Thoracic aorta (tissue), 2 donors: ENCODE results near the gene TEKT3. TPM values are rescaled to one million over a fixed set of nuclear protein-coding genes. Genes with fewer than 3 reads are reported as not detected.

Experiments used
- ATAC-seq: fragments of 150-250 bp; one replicate; pipeline ENCODE4 v1.8.0; 2017; ENCODE audit warnings: low read depth; ENCODE audit not compliant: insufficient number of reproducible peaks, low FRiP score
- DNase-seq: peaks from one replicate; pipeline ENCODE4 v3.0.0-alpha.2; 2020; ENCODE audit warnings: low spot score
- H3K27ac ChIP-seq, 2 donors: fragments of 200-600 bp; sonication (generic); 1 replicate in 1 of 2; 2 replicates in 1 of 2; pipeline ENCODE4 v1.5.1; 2016; ENCODE audit warnings: mild to moderate bottlenecking in 2 of 2, moderate library complexity in 2 of 2
- H3K27me3 ChIP-seq: fragments of 200-600 bp; sonication (generic); replicated peaks from 2 replicates; pipeline ENCODE4 v1.6.0; 2016; ENCODE audit warnings: mild to moderate bottlenecking; ENCODE audit not compliant: insufficient read depth
- H3K36me3 ChIP-seq: fragments of 200-600 bp; sonication (generic); one replicate; pipeline ENCODE4 v1.5.1; 2016
- H3K4me1 ChIP-seq, 2 donors: fragments of 200-600 bp; sonication (generic); 1 replicate in 1 of 2; 2 replicates in 1 of 2; pipeline versions ENCODE4 v1.5.1 to v1.6.0; 2016; ENCODE audit warnings: low read depth in 2 of 2, mild to moderate bottlenecking in 1 of 2; ENCODE audit not compliant: control insufficient read depth in 1 of 2
- H3K4me3 ChIP-seq: fragments of 200-600 bp; sonication (generic); 2 replicates; pipeline ENCODE4 v1.5.1; 2016; ENCODE audit warnings: mild to moderate bottlenecking
- H3K9me3 ChIP-seq: fragments of 200-600 bp; sonication (generic); 2 replicates; pipeline ENCODE4 v1.5.1; 2016
- CTCF ChIP-seq: fragments of 200-600 bp; sonication (generic); IDR thresholded peaks from one replicate; pipeline ENCODE4 v1.5.1; 2019; ENCODE audit warnings: antibody characterized with exemption
- total RNA-seq, 2 donors: library from RNA; depleted of rRNA; stranded (reverse); fragments of >200 nt; gene quantifications; one replicate each; pipeline versions ENCODE4 v1.1.0 to v1.2.3, GENCODE V29; 2016

TEKT3 gene
- total RNA-seq, 2 donors from 2014 or later, result not detected

DNA sequence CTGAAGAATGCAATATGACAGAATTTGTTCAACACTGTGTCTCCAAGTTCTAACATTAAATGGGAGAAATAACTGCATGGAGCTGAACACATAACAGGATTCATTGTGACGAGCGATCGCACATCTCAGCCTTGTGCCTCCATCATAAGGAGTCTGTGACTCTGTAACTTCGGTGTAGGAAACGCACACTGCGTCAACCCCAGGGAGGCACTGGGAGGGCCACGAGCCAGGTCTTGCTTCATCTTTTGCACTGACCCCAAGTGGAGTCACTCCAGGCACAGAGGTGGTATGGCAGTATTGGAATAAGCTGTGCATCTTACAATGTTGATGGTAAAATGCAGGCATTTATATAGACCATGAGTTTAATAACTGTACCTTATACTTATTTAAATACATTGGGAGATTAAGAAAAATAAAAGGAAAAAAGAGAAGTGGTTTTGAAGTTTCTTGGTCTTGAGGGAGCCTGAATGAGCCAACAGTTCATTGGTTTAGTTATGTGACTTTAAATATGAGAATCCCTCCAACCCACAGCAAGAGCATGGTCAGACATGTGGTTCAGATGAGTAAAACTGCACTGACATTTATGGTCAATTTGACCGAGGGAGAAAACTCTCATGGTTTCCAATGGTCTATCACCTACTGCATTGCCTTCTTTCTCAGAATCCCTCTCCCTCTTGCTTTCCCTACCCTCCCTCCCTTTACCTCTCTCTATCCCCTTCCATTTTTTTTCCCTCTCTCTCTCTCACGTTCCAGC is 70.6 kb downstream of the TEKT3 start:
- Histone ChIP-seq H3K9me3 (no peaks in the 10 kb centered on the region), H3K4me3 (no peak overlapping the region), H3K4me1 (no peaks in the 10 kb centered on the region), H3K27me3 (no peaks in the 10 kb centered on the region), H3K36me3 (no peaks in the 10 kb centered on the region), H3K27ac (no peak overlapping the region)
- no peak for ATAC-seq
- no peak for TF ChIP-seq CTCF
- no peak for DNase-seq

DNA sequence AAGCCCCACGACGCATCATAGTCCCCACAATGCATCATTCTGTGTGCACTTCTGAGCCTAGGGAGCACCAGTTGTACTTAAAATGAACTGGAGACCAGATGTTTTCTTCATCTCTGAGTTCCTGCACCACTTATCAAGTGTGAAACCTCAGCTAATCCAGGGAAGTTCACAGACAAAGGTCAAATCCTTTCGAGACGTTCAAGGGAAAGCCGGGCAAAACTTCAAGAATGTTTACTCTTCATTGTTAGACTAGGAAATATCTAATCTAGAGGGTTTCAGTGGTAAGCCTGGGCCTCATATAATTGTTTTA is 71.7 kb downstream of the TEKT3 start:
- DNase-seq (no peak), ATAC-seq (no peak)
- no peak for TF ChIP-seq CTCF
- H3K27ac ChIP-seq, result no peak overlapping the region
- H3K9me3 ChIP-seq, result no peaks in the 10 kb centered on the region
- peaks cover 0 to 10% of the 10 kb centered on the region in 2 donors for H3K4me1 ChIP-seq
- no peaks in the 10 kb centered on the region for H3K36me3 ChIP-seq
- no peaks in the 10 kb centered on the region for H3K27me3 ChIP-seq
- no peak overlapping the region for H3K4me3 ChIP-seq

- H3K27ac ChIP-seq, result no peak overlapping the region
- H3K27me3 ChIP-seq, result no peaks in the 10 kb centered on the region
- H3K36me3 ChIP-seq, result no peaks in the 10 kb centered on the region
- no peak overlapping the region for H3K4me3 ChIP-seq
- no peak for TF ChIP-seq CTCF
- no peak for DNase-seq
- H3K9me3 ChIP-seq, result no peaks in the 10 kb centered on the region
- ATAC-seq, result no peak
- peaks cover 0 to 15% of the 10 kb centered on the region in 2 donors for H3K4me1 ChIP-seq
Observed at GRCh38 chr17:15269087-15269779, 72.2 kb downstream of the TEKT3 start.

GRCh38 chr17:15268461-15268860 is 72.9 kb downstream of the TEKT3 start:
- H3K27ac ChIP-seq, result no peak overlapping the region
- no peak overlapping the region for H3K4me3 ChIP-seq
- H3K36me3 ChIP-seq, result no peaks in the 10 kb centered on the region
- peaks cover 0 to 20% of the 10 kb centered on the region in 2 donors for H3K4me1 ChIP-seq
- no peaks in the 10 kb centered on the region for H3K27me3 ChIP-seq
- H3K9me3 ChIP-seq, result no peaks in the 10 kb centered on the region
- ATAC-seq, result no peak
- DNase-seq, result no peak
- TF ChIP-seq CTCF, result no peak

- ATAC-seq (no peak), DNase-seq (no peak)
- Histone ChIP-seq H3K27ac (no peak overlapping the region), H3K4me1 (peaks cover 0 to 21% of the 10 kb centered on the region in 2 donors), H3K36me3 (no peaks in the 10 kb centered on the region), H3K9me3 (no peaks in the 10 kb centered on the region), H3K4me3 (no peak overlapping the region), H3K27me3 (no peaks in the 10 kb centered on the region)
- TF ChIP-seq CTCF, result no peak
Observed at GRCh38 chr17:15267996-15268395, 73.4 kb downstream of the TEKT3 start.
